GM12891 (cell line): ENCODE data around the gene SLC25A40.
"Not testable (repeated sequence)": the region's sequence is repeated elsewhere in the genome, so short reads cannot be mapped to it uniquely, and the experiment has no call there.

ENCODE experiments used
- PAX5 ChIP-seq: IDR thresholded peaks from 2 replicates; pipeline ENCODE4 v1.6.1; 2011; ENCODE audit warnings: low read length, moderate library complexity, mild to moderate bottlenecking; ENCODE audit not compliant: insufficient read depth, severe bottlenecking
- POLR2A ChIP-seq: IDR thresholded peaks from 2 replicates; pipeline ENCODE4 v1.6.1; 2011; ENCODE audit warnings: low read depth, low read length, control low read depth
- POLR2AphosphoS5 ChIP-seq: IDR thresholded peaks from 2 replicates; pipeline ENCODE4 v1.6.1; 2011; ENCODE audit warnings: low read depth, low read length, control low read depth
- POU2F2 ChIP-seq: IDR thresholded peaks from 2 replicates; pipeline ENCODE4 v1.6.1; 2011; ENCODE audit warnings: low read depth, mild to moderate bottlenecking, control low read depth, low read length, moderate library complexity
- SPI1 ChIP-seq: IDR thresholded peaks from 2 replicates; pipeline ENCODE4 v1.6.1; 2011; ENCODE audit warnings: low read depth, low read length, control low read depth
- TAF1 ChIP-seq: IDR thresholded peaks from 2 replicates; pipeline ENCODE4 v1.6.1; 2011; ENCODE audit warnings: low read depth, low read length, control low read depth

- not testable (repeated sequence) for TF ChIP-seq POLR2A, TAF1, POLR2AphosphoS5, SPI1, PAX5, POU2F2
These were observed 46.7 kb upstream of the SLC25A40 start for GRCh38 chr7:87922759-87923395.
